WERI-Rb-1 (cell line): ENCODE data around the gene AP3S2.
A peak's percentile ranks its signal among the peaks of the same experiment; 100 is the strongest.

ENCODE experiments used
- DNase-seq: peaks from one replicate; pipeline ENCODE4 v3.0.0-alpha.2; 2020
- H3K27ac ChIP-seq: fragments of 250-450 bp; sonication (Bioruptor Pico); 2 replicates; pipeline ENCODE4 v1.5.1; 2020; ENCODE audit warnings: mild to moderate bottlenecking, moderate library complexity
- H3K27me3 ChIP-seq: fragments of 250-450 bp; sonication (Bioruptor Pico); 2 replicates; pipeline ENCODE4 v1.5.1; 2021; ENCODE audit warnings: mild to moderate bottlenecking, low read depth, moderate library complexity; ENCODE audit not compliant: insufficient read depth, severe bottlenecking
- H3K36me3 ChIP-seq: fragments of 250-450 bp; sonication (Bioruptor Pico); 2 replicates; pipeline ENCODE4 v1.5.1; 2020; ENCODE audit warnings: mild to moderate bottlenecking, moderate library complexity
- H3K4me3 ChIP-seq: 2 replicates; pipeline ENCODE4 v1.5.1; 2011; ENCODE audit warnings: low read depth, mild to moderate bottlenecking, control low read depth, low read length
- H3K9me3 ChIP-seq: fragments of 250-450 bp; sonication (Bioruptor Pico); 2 replicates; pipeline ENCODE4 v1.5.1; 2021; ENCODE audit warnings: mild to moderate bottlenecking, moderate library complexity; ENCODE audit not compliant: severe bottlenecking
- CTCF ChIP-seq: IDR thresholded peaks from 2 replicates; pipeline ENCODE4 v1.5.1; 2011; ENCODE audit warnings: low read depth, mild to moderate bottlenecking, control low read depth, inconsistent platforms, low read length

The AP3S2 gene

DNA sequence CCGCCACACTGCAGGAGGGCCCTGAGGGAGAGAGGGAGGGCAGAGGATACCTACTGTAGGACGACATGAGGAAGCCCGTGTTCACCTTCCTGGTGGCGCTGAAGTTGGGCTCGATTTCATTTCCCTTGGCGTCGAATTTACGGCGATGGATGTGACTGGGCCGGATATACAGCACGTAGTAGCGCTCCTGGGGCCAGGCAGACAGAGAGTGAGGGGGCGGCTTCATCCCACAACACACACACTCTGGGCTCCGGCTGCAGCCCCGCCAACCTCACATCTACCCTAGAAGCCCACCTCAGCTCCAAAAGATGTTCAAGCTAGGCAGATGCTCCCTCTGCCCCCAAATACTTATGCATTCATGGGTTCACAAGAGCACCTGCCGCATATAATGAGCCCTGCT is 14.4 kb upstream of the AP3S2 start:
- Histone ChIP-seq H3K27me3 (no peaks in the 10 kb centered on the region), H3K27ac (no peak overlapping the region), H3K4me3 (no peak overlapping the region), H3K9me3 (no peaks in the 10 kb centered on the region), H3K36me3 (no peaks in the 10 kb centered on the region; the same call in 1 of the 2 replicates)
- no peak for DNase-seq
- TF ChIP-seq CTCF, result no peak

DNA sequence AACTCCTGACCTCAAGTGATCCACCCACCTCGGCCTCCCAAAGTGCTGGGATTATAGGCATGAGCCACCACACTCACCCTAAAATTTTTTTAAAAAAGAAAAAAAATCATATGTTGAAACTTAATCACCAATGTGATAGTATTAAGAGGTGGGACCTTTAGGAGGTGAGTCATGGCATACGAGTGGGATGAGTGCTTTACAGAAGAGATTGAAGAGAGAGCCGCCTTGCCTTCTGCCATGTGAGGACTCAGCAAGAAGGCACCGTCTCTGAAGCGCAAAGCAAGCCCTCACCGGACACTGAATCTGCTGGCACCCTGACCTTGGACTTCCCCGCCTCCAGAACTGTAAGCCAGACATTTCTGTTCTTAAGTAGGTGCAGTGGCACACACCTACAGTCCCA is 13.5 kb upstream of the AP3S2 start:
- Histone ChIP-seq H3K36me3 (peaks cover 3% of the 10 kb centered on the region), H3K27ac (no peak overlapping the region), H3K4me3 (no peak overlapping the region), H3K9me3 (no peaks in the 10 kb centered on the region), H3K27me3 (no peaks in the 10 kb centered on the region)
- no peak for TF ChIP-seq CTCF
- no peak for DNase-seq

DNA sequence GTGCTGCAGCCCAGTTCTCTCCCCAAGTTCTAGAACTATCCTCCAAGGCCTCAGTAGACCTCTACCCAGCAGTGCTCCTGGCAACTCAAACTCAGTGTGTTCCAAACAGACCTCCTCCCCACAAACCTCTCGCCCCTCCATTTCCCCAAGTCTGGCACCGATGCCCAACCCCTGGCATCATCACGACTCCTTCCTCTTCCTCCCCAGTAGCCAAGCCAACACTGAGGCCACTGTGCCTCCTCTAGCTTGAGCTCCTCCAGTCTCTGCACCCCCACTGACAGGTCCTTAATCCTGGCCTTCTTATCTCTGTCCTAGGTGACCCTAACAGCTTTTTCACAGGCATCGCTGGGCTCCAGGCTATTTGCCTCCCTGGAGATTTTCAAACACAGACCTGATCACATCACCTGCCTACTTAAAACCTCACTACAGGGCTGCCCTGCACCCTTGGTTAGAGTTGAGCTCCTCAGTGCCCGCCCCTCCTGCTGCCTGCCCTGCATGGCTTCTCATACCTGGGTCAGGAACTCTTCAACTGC is 12.1 kb upstream of the AP3S2 start:
- TF ChIP-seq CTCF, result no peak
- Histone ChIP-seq H3K36me3 (peaks cover 3% of the 10 kb centered on the region), H3K27me3 (no peaks in the 10 kb centered on the region), H3K4me3 (no peak overlapping the region), H3K9me3 (no peaks in the 10 kb centered on the region), H3K27ac (peak overlapping the region; percentile 23)
- peak; percentile 69 for DNase-seq

DNA sequence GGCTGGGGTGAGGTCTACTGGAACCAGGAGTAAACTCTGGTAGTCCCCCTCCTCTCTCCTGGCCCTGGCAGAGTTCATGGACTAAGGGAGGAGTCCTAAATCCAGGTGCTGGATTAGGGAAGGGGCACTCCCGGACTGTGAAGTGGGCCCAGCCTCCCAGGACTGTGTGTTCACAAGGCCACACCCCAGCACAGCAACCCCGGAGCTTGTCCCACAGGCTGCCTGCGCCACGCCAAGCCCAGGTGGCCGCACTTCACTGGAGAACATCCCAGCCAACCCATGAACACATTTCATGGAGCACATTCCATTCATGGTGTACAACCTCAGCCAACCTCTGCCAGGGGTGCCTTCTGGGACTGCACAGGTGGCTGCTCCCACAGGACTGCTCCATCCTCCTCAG is 10.7 kb upstream of the AP3S2 start:
- H3K27me3 ChIP-seq, result no peaks in the 10 kb centered on the region
- H3K36me3 ChIP-seq, result peaks cover 3% of the 10 kb centered on the region
- no peaks in the 10 kb centered on the region for H3K9me3 ChIP-seq
- TF ChIP-seq CTCF, result no peak
- H3K27ac ChIP-seq, result no peak overlapping the region
- DNase-seq, result no peak
- no peak overlapping the region for H3K4me3 ChIP-seq

GRCh38 chr15:89903858-89904130 is 10.0 kb upstream of the AP3S2 start:
- Histone ChIP-seq H3K9me3 (no peaks in the 10 kb centered on the region), H3K36me3 (peaks cover 3% of the 10 kb centered on the region), H3K27me3 (no peaks in the 10 kb centered on the region), H3K27ac (no peak overlapping the region), H3K4me3 (no peak overlapping the region)
- no peak for TF ChIP-seq CTCF
- DNase-seq, result no peak

DNA sequence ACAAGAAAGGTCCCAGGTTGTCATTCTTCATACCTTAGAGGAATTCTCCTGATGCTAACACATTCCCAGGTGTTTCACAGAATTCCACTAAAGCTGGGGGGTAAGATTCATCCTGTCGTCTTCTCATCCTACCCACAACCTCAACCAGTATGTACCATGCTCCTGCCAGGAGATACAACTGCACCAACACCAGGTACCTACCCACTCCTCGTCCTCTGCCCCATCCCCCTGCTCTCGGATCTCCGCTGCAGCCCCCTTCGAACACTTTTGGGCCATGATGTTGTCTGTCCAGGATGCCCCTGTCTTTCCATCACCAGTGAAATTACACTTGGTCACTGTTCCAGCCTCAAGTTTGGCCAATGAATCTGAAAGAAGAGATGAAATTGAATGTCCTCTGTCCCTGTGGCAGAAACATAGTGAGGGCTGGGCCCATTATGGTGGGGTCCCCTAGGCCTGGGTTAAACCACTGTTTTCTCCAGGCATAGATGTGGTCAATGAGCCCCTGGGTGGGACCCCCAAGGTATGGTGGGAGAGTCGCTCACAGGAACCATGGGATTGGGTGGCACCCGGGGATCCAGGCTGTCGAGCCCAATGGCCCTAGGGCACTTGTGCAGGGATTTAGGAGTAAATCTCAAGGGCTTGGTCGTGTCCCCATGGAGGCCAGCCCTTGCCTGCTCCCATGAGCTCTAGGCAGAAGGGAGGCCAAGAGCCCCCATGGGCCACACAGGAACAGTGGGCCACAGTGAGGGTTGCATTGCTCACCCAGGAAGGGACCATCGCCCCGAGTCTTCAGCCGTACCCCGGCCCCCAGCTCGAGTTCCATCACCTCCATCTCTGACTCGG is 9.4 kb upstream of the AP3S2 start:
- no peaks in the 10 kb centered on the region for H3K9me3 ChIP-seq
- no peaks in the 10 kb centered on the region for H3K27me3 ChIP-seq
- H3K27ac ChIP-seq, result no peak overlapping the region
- H3K36me3 ChIP-seq, result peaks cover 3% of the 10 kb centered on the region
- no peak for TF ChIP-seq CTCF
- no peak for DNase-seq
- H3K4me3 ChIP-seq, result no peak overlapping the region
